Measurements from ENCODE around the gene SF3B1.

The SF3B1 gene

GRCh38 chr2:197368412-197368811, 66.4 kb downstream of the SF3B1 start:
- no peak for DNase-seq (ENCODE audit: low read depth)
- H3K4me3 ChIP-seq (ENCODE audit: low read depth, low read length), result no peak overlapping the region
- no peak for TF ChIP-seq CTCF (IDR thresholded peaks at IDR 0.05; ENCODE audit: low read depth, low read length, missing control alignments)

GRCh38 chr2:197363998-197364397, 70.8 kb downstream of the SF3B1 start:
- no peak for TF ChIP-seq CTCF (IDR thresholded peaks at IDR 0.05; ENCODE audit: low read depth, low read length, missing control alignments)
- no peak for DNase-seq (ENCODE audit: low read depth)
- H3K4me3 ChIP-seq (ENCODE audit: low read depth, low read length), result no peak overlapping the region

- no peak for TF ChIP-seq CTCF (IDR thresholded peaks at IDR 0.05; ENCODE audit: low read depth, low read length, missing control alignments)
- H3K4me3 ChIP-seq (ENCODE audit: low read depth, low read length), result no peak overlapping the region
- DNase-seq (ENCODE audit: low read depth), result no peak
These were observed 74.1 kb downstream of the SF3B1 start for GRCh38 chr2:197360744-197361156.

- TF ChIP-seq CTCF (IDR thresholded peaks at IDR 0.05; ENCODE audit: low read depth, low read length, missing control alignments), result peak; percentile 56
- no peak overlapping the region for H3K4me3 ChIP-seq (ENCODE audit: low read depth, low read length)
- DNase-seq (ENCODE audit: low read depth), result no peak
These were observed 75.0 kb downstream of the SF3B1 start for GRCh38 chr2:197359859-197360258.

- H3K4me3 ChIP-seq (ENCODE audit: low read depth, low read length), result no peak overlapping the region
- TF ChIP-seq CTCF (IDR thresholded peaks at IDR 0.05; ENCODE audit: low read depth, low read length, missing control alignments), result no peak
- no peak for DNase-seq (ENCODE audit: low read depth)
These were observed 75.9 kb downstream of the SF3B1 start for GRCh38 chr2:197358931-197359330.

GRCh38 chr2:197357986-197358385, 76.8 kb downstream of the SF3B1 start:
- TF ChIP-seq CTCF (IDR thresholded peaks at IDR 0.05; ENCODE audit: low read depth, low read length, missing control alignments), result no peak
- H3K4me3 ChIP-seq (ENCODE audit: low read depth, low read length), result no peak overlapping the region
- no peak for DNase-seq (ENCODE audit: low read depth)

- H3K4me3 ChIP-seq (ENCODE audit: low read depth, low read length), result no peak overlapping the region
- no peak for DNase-seq (ENCODE audit: low read depth)
- peak; percentile 54 for TF ChIP-seq CTCF (IDR thresholded peaks at IDR 0.05; ENCODE audit: low read depth, low read length, missing control alignments)
These were observed 78.7 kb downstream of the SF3B1 start for GRCh38 chr2:197356136-197356535.

Data from GM12864 (cell line).